Activated T-cell treated with anti-CD3 and anti-CD28 coated beads, Interleukin-2, amount 50 U/mL, for 1 hour (primary cell): ENCODE results near the gene FAM210B.
"Not testable (repeated sequence)": the region's sequence is repeated elsewhere in the genome, so short reads cannot be mapped to it uniquely, and the experiment has no call there.

ENCODE experiments used
- DNase-seq: peaks from one replicate; pipeline ENCODE4 v3.0.0-alpha.2; 2020

The FAM210B gene

GRCh38 chr20:56358600-56359211 is at the start of gene FAM210B:
TSS of gene FAM210B (plus strand) at chr20:56358974. CDS start at chr20:56359006, 32 bp downstream.
- peak; percentile 84 for DNase-seq

- DNase-seq, result no peak
These were observed 42.7 kb upstream of the FAM210B start for GRCh38 chr20:56316051-56316450.

GRCh38 chr20:56316483-56316882 is 42.3 kb upstream of the FAM210B start:
- DNase-seq, result no peak

GRCh38 chr20:56322681-56323080 is 36.1 kb upstream of the FAM210B start:
- no peak for DNase-seq

- DNase-seq, result no peak
These were observed 35.6 kb upstream of the FAM210B start for GRCh38 chr20:56323206-56323605.

- no peak for DNase-seq
These were observed 35.1 kb upstream of the FAM210B start for GRCh38 chr20:56323656-56324055.

- DNase-seq, result no peak
These were observed 34.0 kb upstream of the FAM210B start for GRCh38 chr20:56324806-56325205.

- DNase-seq, result no peak
These were observed 29.9 kb upstream of the FAM210B start for GRCh38 chr20:56328861-56329260.

GRCh38 chr20:56336709-56337108 is 22.1 kb upstream of the FAM210B start:
- not testable (repeated sequence) for DNase-seq

- DNase-seq, result no peak
These were observed 16.0 kb upstream of the FAM210B start for GRCh38 chr20:56342783-56343182.

GRCh38 chr20:56343861-56344381 is 14.9 kb upstream of the FAM210B start:
- DNase-seq, result peak; percentile 46

GRCh38 chr20:56345911-56346310 is 12.9 kb upstream of the FAM210B start:
- no peak for DNase-seq

GRCh38 chr20:56347628-56348304 is 11.0 kb upstream of the FAM210B start:
- no peak for DNase-seq

GRCh38 chr20:56348305-56348693 is 10.5 kb upstream of the FAM210B start:
- DNase-seq, result no peak

- no peak for DNase-seq
These were observed 10.0 kb upstream of the FAM210B start for GRCh38 chr20:56348746-56349145.

GRCh38 chr20:56350842-56351241 is 7.9 kb upstream of the FAM210B start:
- DNase-seq, result no peak

- DNase-seq, result no peak
These were observed 6.3 kb upstream of the FAM210B start for GRCh38 chr20:56352345-56353055.

- no peak for DNase-seq
These were observed 5.4 kb upstream of the FAM210B start for GRCh38 chr20:56353356-56353755.

- no peak for DNase-seq
These were observed 704 bp upstream of the FAM210B start for GRCh38 chr20:56358070-56358469.

- no peak for DNase-seq
These were observed 698 bp downstream of the FAM210B start for GRCh38 chr20:56359212-56360132.

GRCh38 chr20:56360133-56360907 is 1.5 kb downstream of the FAM210B start:
- DNase-seq, result no peak

GRCh38 chr20:56360908-56361205 is 2.1 kb downstream of the FAM210B start:
- DNase-seq, result no peak
